ENCODE results near the gene LYPLAL1. TPM values are rescaled to one million over a fixed set of nuclear protein-coding genes. Genes with fewer than 3 reads are reported as not detected.
"Not testable (repeated sequence)": the region's sequence is repeated elsewhere in the genome, so short reads cannot be mapped to it uniquely, and the experiment has no call there.

Gene LYPLAL1
- total and polyA plus RNA-seq, 2 of the 8 experiments (the other 6 are each of a cell fraction or from before 2014, with no cell fraction given): 6.3 to 23.8 TPM

DNA sequence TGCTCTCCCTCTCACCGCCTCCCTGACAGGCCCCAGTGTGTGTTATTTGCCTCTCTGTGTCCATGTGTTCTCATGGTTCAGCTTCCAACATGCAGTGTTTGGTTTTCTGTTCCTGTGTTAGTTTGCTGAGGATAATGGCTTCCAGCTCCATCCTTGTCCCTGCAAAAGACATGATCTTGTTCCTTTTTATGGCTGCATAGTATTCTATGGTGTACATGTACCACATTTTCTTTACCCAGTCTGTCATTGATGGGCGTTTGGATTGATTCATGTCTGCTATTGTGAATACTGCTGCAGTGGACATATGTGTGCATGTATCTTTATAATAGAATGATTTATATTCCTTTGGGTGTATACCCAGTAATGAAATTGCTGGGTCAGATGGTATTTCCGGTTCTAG, 22.2 kb downstream of the LYPLAL1 start:
- H4K8ac ChIP-seq (ENCODE audit: extremely low read depth, insufficient read depth, low read length); H3K9me3 ChIP-seq (ENCODE audit: insufficient read depth in 2 of 2, low read depth in 1 of 2, low read length in 1 of 2); H4K91ac ChIP-seq (replicated peaks; ENCODE audit: insufficient read length, low read length); H3K4me2 ChIP-seq (ENCODE audit: insufficient read depth in 1 of 2, low read depth in 2 of 2, low read length in 2 of 2); H2AK5ac ChIP-seq (ENCODE audit: low read depth, low read length); H2BK12ac ChIP-seq (ENCODE audit: low read depth, low read length); H3K27ac ChIP-seq (ENCODE audit: low read depth, low read length); DNase-seq (ENCODE audit: low read depth in 1 of 2, low spot score in 2 of 2); H3K23ac ChIP-seq (ENCODE audit: insufficient read length); H3K4me1 ChIP-seq (replicated peaks in 1 of 4; ENCODE audit: control insufficient read depth in 3 of 4, insufficient read depth in 4 of 4, low read length in 3 of 4); H2BK5ac ChIP-seq (ENCODE audit: low read depth, low read length); H3K4me3 ChIP-seq (ENCODE audit: extremely low read depth in 1 of 4, insufficient read depth in 2 of 4, low read depth in 3 of 4, low read length in 4 of 4); H3K36me3 ChIP-seq (ENCODE audit: control insufficient read depth in 2 of 4, insufficient read depth in 4 of 4, low read length in 3 of 4); H2BK20ac ChIP-seq (ENCODE audit: low read length); H4K5ac ChIP-seq (ENCODE audit: insufficient read length, low read depth, low read length); H3K9ac ChIP-seq (replicated peaks in 1 of 4; ENCODE audit: extremely low read depth in 1 of 4, low read depth in 3 of 4, low read length in 3 of 4); H2BK15ac ChIP-seq (ENCODE audit: low read length); H3K56ac ChIP-seq (replicated peaks; ENCODE audit: insufficient read length, low read depth, low read length); H3K4ac ChIP-seq (replicated peaks; ENCODE audit: insufficient read length, low read depth, low read length); H2BK120ac ChIP-seq (replicated peaks; ENCODE audit: low read depth, low read length); H3K79me1 ChIP-seq (ENCODE audit: low read depth, low read length); H3K79me2 ChIP-seq (ENCODE audit: control insufficient read depth in 1 of 2, insufficient read depth in 2 of 2, low read length in 2 of 2); H2AFZ ChIP-seq (ENCODE audit: low read length); H3K18ac ChIP-seq (ENCODE audit: extremely low read depth, low read length); FAIRE-seq; H3K27me3 ChIP-seq (replicated peaks in 1 of 4; ENCODE audit: control insufficient read depth in 3 of 4, extremely low read depth in 1 of 4, insufficient read depth in 3 of 4, low read length in 3 of 4); H3K23me2 ChIP-seq (ENCODE audit: low read depth, low read length); H4K20me1 ChIP-seq (replicated peaks in 1 of 2; ENCODE audit: control insufficient read depth in 1 of 2, insufficient read depth in 2 of 2, low read length in 2 of 2); POLR2A ChIA-PET (ENCODE audit: partially characterized antibody); H3K14ac ChIP-seq (ENCODE audit: insufficient read length): not testable (repeated sequence)
- WGBS, 2 experiments (ENCODE audit: extremely low coverage in 1 of 2, insufficient coverage in 1 of 2, insufficient read length in 1 of 2, insufficient replicate concordance in 2 of 2, low coverage in 1 of 2, low lambda C conversion rate in 2 of 2, missing lambda C conversion rate in 1 of 2): 90% methylated on average over 3 of the region's 3 CpGs; no CpG with 5 or more reads in 1 of the 2 experiments
- CTCF ChIA-PET (ENCODE audit: partially characterized antibody): interaction anchor here (0.9 kb wide), 1 partner anchor 372 kb away, joined by 3 read pairs; no protein-coding TSS in a partner anchor

Measured in H1 (cell line).